Stimulated activated CD4-positive, alpha-beta T cell treated with anti-CD3 and anti-CD28 coated beads, Interleukin-1b, Interleukin-23, amount 100 ng/mL, for 1 hour (primary cell): ENCODE data around the gene PPIP5K2.
"Not testable (repeated sequence)": the region's sequence is repeated elsewhere in the genome, so short reads cannot be mapped to it uniquely, and the experiment has no call there.

ENCODE experiments used
- DNase-seq, 2 donors: peaks; one replicate each; pipeline ENCODE4 v3.0.0-alpha.2; 2020; ENCODE audit warnings: low read depth in 2 of 2

PPIP5K2 gene

DNA sequence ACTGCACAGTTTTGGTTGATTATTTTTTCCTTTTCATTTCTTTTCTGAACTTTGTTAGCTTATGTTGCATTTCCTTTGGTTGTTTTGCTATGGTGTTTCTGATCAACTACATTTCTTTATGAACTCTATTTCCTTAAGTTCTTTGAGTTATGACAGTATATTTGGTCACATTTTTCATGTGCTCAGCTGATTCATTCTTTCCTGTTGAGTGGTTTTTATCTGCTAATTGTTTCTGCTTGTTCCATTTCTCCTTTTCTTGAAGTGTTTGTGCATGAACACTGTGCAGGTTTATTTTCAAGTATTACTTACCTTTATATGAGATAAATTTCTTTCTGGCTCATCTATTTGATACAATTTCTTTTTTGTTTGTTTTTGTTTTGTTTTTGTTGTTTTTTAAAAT, 87.6 kb downstream of the PPIP5K2 start:
- no peak for DNase-seq

DNA sequence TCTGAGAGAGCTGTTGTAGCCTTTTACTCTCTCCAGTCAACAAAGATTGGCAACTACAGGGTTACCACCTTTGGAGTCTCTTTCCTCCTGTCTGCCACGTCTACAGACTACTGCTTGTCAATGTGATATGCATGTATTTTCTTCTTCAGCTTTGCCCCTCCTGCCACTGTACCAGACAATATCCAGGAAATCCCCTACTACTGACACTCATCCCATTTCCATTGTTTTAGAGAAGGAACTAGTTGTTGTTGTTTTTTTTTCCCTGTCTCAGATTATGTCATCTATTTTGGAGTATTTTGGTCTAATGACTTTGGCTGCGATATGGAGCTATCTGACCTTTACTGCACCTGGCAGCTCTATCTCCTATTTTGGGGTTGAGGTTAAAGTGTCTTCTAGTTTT, 88.4 kb downstream of the PPIP5K2 start:
- DNase-seq: no peak

DNA sequence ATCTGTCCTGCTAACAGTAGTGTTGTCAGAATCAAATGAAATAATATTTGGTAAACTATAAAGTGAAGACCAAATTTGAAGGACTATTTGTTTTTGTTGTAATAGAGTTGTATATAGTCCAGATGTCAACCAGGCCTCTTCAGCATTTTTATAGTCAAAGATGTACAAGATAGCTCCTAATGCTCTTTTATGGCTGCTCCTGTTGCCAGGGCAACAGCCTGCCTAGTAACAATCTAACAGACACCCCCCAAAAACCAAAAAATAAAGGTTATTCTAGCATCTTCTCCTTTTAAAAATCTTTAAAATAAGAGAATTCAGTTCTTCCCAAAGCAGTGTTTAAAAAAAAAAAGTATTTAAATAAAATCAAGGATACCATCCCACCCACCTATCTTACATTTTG, 89.0 kb downstream of the PPIP5K2 start:
- no peak for DNase-seq

DNA sequence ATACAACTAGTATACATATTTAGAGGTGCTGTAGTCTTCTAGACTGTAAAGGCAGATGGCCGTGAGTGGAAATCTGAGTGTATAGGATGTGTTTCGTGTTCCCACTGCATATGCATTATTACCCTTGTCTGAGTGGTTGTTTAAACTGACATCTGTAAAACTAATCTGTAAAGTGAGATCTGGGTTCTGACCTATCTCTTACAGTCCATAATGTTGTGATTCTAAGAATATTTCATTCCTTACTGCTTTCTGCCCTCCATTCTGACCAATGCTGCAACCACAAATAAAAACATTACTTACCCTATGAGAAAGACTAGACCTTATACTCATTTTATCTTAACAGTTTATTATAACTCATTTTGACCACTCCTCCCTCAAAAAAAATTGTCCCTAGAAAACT, 90.9 kb downstream of the PPIP5K2 start:
- no peak for DNase-seq

DNA sequence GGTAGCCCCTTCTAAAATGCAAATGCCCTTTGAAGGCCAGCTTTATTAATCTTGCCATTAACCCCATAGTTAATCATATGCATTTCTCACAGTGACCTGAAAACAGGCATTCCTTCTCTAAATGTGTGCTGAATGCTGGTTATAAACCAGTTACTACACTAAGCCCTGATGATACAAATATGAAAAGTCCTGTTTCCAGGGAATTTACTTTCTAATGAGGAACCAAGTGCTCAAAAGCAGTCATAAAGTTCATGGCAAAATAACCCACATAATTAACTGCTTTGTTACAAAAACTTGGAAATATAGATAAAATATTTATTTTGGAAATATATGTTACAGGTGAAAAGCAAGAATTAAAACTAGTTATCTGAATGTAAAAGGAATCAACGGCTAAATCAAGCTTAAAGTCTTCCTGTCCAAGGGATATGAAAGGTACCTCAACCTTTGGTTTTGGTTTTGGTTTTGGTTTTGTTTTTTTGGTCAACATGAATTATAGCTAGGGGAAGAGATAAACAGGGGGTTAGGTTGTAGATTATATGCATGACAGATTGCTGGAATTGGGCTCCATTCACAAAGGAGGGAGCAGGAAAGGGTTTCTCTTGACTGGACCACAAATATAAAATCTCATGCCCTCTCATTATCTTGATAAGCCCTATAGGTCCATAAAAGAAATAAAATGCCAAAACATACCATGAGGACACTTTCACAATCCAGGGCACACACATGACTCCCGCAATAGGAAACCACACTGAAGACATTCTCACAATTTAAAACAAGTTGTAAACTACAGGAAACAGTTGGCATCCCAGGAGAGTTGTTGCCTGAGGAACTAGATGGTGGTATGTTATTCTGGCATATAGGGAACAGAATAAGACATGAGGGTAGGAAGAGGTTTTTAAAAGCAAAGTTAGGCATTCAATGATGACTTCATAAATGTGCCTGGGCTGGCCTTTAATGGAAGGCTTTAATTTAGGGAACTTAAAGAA, 91.8 kb downstream of the PPIP5K2 start:
- no peak for DNase-seq

DNA sequence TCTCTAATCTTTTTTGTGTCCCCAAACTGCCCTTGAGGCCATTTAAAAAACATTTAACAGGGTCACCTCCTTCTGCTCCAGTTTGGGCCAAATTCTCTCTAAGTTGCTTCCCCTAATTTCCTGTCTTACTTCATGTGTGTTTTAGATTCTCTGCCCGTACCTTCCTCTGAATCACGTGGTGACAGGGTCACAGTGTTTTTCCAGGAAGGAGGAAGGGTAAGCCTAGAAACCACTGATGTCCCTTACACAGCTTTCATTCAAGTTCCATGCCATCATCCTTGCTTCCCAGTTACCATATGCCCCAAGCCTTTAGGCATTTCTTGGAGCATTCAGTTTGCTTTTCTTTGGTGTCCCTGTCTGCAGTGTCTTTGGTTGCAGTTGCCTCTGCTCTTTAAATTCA, 96.0 kb downstream of the PPIP5K2 start:
- DNase-seq: no peak

DNA sequence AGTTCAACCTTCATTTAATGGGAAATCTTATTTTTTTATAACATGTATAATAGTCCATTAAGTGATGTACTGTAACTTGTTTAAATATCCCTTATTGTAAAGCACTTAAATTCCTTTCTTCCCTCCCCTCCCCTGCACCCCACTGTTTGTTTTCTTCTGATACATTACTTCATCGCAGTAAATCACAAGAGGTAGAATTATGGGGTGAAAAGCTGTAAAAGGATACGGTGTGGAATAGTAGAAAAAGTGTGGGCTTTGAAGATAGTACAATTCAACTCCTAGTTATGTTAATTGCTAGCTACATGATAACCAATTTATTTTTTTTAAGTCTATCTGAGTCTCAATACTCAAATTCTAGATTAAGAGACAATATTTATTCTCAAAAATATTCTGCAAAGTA, 96.6 kb downstream of the PPIP5K2 start:
- DNase-seq: no peak

DNA sequence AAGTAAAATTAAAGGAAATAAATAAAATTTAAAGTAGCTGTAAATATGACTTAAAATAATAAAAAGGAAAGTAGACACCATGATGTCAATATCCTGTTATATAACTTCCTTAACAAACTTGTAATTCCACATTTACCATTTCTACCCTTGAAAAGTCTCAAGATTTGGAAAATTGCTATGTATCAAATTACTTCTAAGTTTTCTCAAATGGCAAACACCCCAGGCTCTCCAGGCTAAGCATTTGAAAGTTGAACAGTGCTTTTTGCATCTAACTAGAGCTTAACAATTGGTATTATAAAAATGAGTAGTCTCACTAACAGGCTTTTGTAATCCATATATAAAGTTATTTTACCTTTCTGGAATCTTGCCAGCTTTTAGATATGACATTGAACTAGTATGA, 97.0 kb downstream of the PPIP5K2 start:
- DNase-seq: no peak

DNA sequence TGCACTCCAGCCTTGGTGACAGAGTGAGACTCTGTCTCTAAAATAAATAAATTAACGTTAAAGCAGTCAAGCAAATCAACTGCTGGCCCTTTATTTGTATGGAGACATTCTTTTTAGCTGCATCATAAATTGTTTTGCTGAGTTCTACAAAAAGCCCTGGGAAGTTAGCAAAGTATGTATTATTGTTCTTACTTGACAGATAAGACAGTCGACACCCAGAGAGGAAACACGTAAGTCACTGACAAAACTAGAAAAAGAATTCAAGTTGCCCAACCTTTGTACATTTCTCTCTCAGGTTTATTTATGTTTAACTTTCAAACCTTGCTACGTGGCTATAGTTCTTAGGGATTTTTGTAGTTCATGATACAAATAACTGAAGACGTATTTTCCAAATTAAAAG, 98.1 kb downstream of the PPIP5K2 start:
- DNase-seq: no peak

DNA sequence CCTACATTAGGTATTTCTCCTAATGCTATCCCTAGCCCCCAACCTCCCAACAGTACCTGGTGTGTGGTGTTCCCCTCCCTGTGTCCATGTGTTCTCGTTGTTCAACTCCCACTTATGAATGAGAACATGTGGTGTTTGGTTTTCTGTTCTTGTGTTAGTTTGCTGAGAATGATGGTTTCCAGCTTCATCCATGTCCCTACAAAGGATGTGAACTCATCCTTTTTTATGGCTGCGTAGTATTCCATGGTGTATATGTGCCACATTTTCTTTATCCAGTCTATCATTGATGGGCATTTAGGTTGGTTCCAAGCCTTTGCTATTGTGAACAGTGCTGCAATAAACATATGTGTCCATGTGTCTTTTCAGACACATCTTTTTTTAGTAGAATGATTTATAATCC, 99.0 kb downstream of the PPIP5K2 start:
- DNase-seq: not testable (repeated sequence)

DNA sequence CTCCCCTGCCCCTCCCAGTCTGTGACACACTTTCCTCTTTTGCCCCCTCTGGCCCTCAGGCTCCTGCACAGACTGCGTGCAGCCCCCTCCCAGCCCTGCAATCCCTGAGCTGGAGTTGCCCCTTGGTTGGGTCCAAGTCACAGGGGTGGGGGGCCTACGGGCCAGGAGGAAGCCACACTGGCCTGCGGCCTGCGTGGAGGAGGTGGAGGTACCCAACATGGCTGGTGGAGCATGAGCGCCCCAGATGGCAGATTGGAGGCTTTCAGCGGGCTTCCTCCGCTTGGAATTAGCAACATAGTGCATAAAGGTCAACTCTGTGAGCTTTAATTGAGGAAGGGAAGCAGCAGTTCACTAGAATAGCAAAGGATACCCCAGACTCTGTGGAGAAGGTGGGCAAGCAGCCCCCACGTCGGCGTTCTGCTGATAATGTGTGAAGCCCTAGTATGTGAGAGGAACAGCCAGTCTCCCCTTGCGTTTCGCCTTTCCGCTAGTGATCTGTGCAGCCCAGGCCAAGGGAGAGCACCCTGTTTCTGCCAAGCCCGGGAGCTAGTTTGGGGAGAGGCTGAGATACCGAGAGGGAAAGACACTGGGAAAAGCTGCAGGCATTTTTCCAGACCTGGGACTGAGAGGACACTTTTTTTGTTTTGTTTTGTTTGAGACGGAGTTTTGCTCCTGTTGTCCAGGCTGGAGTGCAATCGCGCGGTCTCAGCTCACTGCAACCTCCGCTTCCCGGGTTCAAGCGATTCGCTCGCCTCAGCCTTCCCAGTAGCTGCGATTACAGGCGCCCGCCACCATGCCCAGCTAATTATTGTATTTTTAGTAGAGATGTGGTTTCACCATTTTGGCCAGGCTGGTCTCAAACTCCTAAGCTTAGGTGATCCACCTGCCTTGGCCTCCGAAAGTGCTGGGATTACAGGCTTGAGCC, 103.2 kb downstream of the PPIP5K2 start:
- no peak for DNase-seq

DNA sequence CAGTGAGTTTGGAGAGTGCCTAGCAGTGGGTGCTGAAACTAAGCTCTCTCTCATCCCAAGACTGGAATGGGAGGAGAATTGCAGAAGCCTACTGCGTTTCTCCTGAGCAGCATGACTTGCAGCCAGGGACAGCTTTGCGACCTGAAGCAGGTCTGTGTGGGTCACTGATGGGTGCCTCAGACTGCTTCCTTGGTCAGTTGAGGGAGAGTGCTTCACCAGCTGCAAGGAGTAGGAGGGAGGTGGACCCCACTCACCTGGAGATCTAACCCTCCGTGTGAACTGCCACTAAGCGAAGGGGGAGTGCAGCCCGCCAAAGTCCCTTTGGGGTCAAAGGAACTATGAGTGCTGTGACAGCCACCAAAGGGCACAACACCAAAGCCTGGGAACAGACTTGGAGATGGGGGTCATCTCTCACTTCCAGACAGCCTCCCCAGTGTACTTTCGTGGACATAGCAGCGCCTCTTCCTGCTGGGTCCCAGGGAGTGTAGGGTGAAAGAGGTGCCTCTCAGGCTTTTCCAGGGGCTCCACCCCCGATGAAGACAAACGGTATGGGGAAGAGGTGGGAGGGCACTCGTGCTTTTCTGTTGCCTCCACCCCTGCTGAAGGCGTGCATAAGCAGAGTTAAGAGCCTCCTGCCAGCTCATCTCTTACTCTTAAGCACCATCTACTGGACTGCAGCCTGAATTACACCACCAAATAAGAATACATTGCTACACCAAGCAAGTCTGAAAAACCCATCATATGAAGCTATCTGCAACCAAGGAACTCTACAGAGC, 104.2 kb downstream of the PPIP5K2 start:
- DNase-seq: no peak

DNA sequence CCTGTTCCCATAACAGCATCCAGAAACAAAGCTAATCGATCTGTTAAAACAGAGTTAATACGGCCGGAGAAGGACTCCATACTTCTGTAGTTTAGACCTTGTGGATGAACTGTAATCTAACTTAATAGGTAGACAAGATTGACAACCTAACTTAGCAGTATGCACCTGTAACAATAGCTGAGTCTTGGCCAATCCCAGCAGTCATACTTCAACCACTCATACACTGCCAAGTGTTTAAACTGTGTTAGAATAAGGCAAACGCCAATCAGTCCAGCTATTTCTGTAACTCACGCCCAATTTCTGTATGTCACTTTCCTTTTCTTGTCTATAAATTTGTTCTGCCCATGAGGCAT, 104.8 kb downstream of the PPIP5K2 start:
- no peak for DNase-seq

DNA sequence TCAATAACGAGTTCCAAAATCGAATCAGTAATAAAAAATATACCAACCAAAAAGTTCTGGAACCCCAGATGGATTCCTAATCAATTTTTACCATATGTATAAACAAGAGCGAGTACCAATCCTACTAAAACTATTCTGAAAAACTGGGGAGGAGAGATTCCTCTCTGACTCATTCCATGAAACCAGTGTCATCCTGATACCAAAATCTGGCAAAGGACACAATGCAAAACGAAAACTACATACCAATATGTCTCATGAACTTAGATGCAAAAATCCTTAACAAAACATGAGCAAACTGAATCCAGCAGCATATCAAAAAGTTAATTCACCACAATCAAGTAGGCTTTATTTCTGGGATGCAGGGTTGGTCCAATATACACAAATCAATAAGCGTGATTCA, 108.0 kb downstream of the PPIP5K2 start:
- no peak for DNase-seq

DNA sequence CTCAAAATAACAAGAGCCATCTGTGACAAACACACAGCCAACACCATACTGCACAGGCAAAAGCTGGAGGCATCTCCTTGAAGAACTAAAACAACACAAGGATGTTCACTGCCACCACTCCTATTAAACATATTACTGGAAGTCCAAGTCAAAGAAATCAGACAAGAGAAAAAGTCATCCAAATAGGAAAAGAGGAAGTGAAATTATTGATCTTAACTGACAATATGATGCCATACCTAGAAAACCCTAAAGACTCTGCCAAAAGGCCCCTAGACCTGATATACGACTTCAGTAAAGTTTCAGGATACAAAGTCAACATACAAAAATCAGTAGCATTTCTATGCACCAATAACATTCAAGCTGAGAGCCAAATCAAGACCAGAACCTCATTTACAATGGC, 108.5 kb downstream of the PPIP5K2 start:
- no peak for DNase-seq

DNA sequence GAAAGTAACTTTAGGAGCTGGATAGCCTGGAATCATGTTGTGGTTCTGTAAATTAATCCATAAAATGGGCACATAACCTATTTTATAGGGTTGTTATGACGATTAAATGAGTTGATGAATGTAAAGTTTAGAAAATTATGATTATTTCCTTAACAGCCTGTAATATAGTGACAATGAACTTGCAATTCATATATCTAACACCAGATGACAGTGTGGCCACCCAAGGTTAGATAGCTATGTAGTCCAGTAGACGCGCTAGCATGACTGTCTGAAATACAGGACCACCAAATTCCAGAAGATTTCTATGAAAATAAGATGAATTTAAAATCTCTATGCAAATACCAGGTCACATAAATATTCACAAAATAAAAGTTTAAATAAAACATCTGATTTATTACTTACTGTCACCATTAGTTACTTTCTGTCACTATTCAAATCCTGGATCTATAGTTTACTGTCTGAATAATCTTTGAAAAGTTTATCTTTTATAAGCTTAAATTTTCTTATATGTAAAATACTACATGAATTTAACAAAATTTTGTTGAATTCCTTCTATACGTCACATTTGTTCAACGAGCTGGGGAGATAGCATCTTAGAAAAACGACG, 112.4 kb downstream of the PPIP5K2 start:
- no peak for DNase-seq

DNA sequence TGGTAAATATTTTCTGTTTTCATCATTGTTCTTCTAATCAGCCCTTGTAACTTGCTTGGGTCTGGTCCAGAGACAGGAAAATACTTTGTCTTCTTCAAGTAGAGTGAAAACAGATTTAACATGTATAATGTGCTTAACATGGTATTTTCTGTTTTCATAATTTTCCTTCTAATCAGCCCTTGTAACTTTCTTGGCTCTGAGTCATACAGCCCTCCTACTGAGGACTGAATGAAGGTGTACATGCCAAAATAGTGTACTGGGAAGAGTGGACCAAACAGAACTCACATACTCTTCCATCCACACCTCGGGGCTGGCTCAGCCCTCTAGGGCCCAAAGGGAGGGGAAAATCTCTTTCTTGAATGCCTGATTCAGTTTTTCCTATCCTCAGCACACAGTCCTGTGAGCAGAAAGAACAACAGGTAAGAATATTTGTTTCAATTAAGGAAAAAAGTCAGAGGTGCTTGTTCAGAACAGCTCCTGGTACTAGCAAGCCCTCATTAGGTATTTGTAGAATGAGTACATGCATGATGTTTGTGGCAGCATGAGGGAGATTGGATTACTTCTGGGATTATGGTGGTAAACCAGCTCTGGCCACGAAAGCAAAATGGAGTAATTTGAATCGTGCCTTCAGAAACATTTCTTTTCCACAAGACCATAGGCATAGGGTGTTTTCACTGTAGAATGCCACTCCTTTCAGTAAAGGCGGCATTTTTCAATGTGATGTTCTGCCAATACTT, 114.3 kb downstream of the PPIP5K2 start:
- no peak for DNase-seq

DNA sequence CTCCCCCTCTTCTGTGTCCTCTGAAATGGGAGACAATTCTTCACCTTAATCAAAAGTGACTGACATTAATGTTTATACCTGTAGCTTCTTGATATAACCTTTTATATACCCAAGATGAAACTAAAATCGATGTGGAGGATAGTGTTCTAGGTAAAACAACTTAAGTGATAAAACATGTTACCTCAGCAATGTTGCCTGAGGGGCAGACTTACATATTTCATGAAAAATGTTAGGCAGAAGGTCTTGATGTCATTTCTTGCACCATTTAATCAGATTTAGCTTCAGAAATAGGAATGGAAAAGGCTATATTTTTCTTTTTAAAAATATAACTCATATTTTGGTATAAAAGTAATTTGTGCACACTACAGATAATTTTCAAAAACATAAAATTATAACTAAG, 115.8 kb downstream of the PPIP5K2 start:
- no peak for DNase-seq

DNA sequence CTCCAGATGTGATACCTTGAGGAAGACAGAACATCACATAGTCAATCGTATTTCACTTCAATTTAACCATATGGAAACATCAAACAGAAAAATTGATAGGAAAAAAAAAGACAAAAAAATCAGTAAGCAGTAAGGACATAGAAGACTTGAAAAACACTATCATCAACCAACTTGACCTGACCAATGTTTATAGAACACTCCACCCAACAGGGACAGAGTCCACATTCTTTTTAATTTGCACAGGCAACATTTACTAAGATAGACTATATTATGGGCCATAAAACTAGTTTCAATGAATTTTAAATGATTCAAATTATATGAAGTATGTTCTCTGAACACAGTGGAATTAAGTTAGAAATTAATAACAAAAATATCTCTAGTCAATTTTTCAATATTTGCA, 117.7 kb downstream of the PPIP5K2 start:
- DNase-seq: no peak

DNA sequence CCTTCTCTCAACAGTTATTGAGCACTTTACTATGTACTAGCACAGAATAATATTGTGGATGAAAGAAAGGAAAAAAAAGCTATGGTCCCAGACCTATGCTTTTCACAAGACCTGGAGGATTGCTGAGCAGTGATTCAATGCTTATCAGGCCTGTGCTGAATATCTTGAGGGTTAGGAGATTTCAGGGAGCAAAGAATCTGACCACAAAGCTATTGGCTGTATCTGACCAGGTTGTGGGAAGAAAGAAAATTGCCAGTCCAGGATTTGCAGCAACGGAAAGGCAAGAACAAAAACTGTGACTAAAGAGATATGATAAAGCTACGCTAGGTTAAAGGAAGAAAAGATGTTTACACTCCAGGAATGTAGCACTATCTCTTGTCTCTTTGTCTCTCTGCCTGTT, 123.6 kb downstream of the PPIP5K2 start:
- no peak for DNase-seq

DNA sequence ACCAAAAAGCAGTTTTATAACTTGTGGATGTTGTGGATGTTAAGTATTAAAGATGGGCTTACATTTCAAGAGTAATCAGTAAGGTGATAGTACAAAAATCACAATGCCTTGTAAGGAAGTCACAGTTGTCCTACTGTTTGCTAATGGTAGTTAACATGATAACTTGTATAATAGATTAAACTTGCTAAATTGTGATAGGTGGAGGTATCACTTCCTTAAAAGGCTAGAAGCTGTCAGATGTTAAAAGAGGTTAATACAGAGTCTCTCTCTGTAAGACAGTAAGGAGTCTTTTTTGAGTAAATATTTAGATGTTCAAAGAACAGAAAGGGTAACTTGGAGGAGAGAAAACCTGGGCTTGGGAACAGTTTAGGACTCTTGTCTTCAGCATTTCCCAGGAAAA, 124.3 kb downstream of the PPIP5K2 start:
- DNase-seq: no peak
